Bone marrow (tissue), 2 donors: Measurements from ENCODE around the gene EARS2.
"Not testable (repeated sequence)": the region's sequence is repeated elsewhere in the genome, so short reads cannot be mapped to it uniquely, and the experiment has no call there.

Source experiments
- DNase-seq, 2 donors: peaks; one replicate each; lab custom pipeline; 2025; lab: John Stamatoyannopoulos, UW

EARS2 gene

GRCh38 chr16:23567602-23568001 is 10.5 kb upstream of the EARS2 start:
- no peak for DNase-seq

- no peak for DNase-seq
Measured at GRCh38 chr16:23566724-23567123, 9.6 kb upstream of the EARS2 start.

- DNase-seq: no peak
Measured at GRCh38 chr16:23564575-23565363, 7.6 kb upstream of the EARS2 start.

GRCh38 chr16:23563186-23563585 is 6.0 kb upstream of the EARS2 start:
- DNase-seq: no peak

- no peak for DNase-seq
Measured at GRCh38 chr16:23562505-23562904, 5.4 kb upstream of the EARS2 start.

GRCh38 chr16:23561586-23561985 is 4.4 kb upstream of the EARS2 start:
- DNase-seq: no peak

GRCh38 chr16:23557779-23558702 is 891 bp upstream of the EARS2 start:
- DNase-seq: no peak

GRCh38 chr16:23554536-23554935 is 2.6 kb downstream of the EARS2 start:
- no peak for DNase-seq

GRCh38 chr16:23552161-23552560 is 5.0 kb downstream of the EARS2 start:
- DNase-seq: no peak

- no peak for DNase-seq
Measured at GRCh38 chr16:23549938-23550337, 7.2 kb downstream of the EARS2 start.

- DNase-seq: no peak
Measured at GRCh38 chr16:23544436-23544835, 12.7 kb downstream of the EARS2 start.

GRCh38 chr16:23540817-23541178 is 16.4 kb downstream of the EARS2 start:
- DNase-seq: not testable (repeated sequence)

- no peak for DNase-seq
Measured at GRCh38 chr16:23539984-23540816, 16.9 kb downstream of the EARS2 start.

- DNase-seq: no peak
Measured at GRCh38 chr16:23538919-23539278, 18.3 kb downstream of the EARS2 start.

- no peak for DNase-seq
Measured at GRCh38 chr16:23537390-23537789, 19.8 kb downstream of the EARS2 start.

GRCh38 chr16:23535901-23536300 is 21.2 kb downstream of the EARS2 start:
- DNase-seq: no peak

GRCh38 chr16:23534868-23535860 is 22.0 kb downstream of the EARS2 start:
- DNase-seq: no peak

GRCh38 chr16:23532448-23532847 is 24.7 kb downstream of the EARS2 start:
- DNase-seq: no peak

GRCh38 chr16:23530062-23530461 is 27.1 kb downstream of the EARS2 start:
- no peak for DNase-seq

GRCh38 chr16:23528644-23529310 is 28.4 kb downstream of the EARS2 start:
- DNase-seq: no peak
